ENCODE results near the gene EEF1G.

EEF1G gene

DNA sequence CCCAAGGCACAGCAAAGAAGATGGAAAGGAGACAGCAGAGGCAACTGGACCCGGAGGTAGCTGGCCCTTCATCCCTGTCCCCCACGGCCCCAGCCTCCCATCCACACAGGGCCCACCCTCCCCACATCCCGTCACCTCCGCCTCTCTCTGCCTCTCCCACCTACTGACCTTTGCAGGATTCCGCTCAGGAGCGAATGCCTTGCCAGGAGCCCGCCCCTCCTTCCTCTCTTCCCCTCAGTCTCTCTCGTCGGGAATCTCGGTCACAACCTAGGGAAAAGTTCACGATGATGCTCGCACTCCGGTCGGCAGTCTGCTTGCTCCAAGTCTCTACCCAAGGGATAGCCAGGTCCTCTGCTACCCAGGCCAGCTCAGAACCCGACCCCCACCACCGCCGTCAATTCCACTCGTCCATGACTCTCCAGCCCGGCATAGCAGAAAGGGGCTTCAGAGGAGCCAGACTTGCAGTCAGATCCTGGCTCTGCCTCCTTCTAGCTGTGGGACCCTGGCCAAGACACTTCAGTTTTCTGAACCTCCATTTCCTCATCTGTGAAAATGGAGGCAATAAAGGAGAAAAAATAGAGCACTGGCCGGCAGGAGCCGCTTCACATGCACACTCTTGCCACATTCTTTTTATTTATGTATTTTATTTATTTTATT lies 37.3 kb downstream of the EEF1G start:
- DNase-seq: no peak

DNA sequence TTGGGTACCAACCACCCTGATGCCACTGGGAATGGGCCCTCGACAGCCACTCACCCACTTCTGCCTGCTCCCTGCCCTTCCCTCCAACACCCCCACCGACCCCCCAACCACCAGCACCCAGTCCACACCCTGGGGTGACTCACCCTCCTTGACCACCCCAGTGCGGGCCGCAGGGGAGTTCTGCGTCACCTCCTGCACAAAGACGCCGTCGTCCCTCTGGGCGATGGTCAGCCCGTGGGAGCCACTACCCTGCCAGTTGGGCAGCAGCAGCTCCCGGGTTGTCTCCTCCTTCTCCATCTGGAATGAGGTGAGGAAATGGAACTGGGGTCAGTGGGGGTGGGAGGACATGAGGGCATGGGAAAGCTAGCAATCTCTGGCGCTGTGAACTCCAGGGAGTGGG lies 37.9 kb downstream of the EEF1G start:
- no peak for DNase-seq

DNA sequence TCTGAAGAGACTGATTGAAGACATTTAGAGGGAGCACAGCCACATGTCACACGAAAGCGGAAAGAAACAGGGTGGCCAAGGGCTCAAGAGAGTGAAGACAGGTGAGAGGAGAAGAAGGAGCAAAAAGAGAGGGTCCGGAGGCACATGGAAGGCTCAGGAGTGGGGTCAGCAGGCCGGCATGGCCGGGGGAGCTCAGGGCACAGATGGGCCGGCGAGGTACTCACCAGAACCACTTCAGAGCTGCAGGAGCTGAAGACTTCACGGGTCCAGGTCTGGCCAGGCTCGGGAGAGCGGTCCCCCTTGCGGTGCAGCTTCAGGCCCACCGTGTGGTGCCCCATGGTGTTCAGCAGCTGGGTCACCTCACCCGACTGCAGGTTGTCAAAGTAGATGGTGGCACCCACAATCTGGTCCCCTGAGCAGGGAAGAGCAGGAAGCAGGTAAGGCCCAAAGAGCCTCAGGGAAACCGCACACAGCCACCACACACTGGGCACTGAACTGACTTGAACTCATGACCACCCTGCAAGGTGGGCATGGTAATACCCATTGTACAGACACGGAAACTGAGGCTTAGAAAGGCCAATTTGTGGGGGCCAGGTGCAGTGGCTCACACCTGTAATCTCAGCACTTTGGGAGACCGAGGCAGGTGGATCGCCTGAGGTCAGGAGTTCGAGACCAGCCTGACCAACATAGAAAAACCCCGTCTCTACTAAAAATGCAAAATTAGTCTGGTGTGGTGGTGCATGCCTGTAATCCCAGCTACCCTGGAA lies 38.7 kb downstream of the EEF1G start:
- no peak for DNase-seq

DNA sequence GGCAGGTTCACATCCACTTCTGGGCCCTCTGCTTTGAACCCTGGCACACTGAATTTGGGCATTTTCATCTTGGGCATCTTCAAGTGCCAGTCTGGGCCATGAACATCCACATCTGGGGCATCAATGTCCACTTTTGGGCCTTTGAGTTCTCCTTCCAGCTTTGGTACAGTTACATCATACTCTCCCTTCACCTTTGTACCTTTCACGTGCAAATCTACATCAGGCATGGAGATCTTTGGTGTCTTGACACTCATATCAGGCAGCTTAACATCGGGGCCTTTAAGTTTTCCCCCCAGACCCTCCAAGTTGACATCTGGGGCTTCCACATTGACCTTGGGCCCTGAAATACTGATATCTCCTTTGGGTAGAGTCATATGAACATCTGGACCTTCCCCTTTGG lies 41.6 kb downstream of the EEF1G start:
- DNase-seq: no peak

DNA sequence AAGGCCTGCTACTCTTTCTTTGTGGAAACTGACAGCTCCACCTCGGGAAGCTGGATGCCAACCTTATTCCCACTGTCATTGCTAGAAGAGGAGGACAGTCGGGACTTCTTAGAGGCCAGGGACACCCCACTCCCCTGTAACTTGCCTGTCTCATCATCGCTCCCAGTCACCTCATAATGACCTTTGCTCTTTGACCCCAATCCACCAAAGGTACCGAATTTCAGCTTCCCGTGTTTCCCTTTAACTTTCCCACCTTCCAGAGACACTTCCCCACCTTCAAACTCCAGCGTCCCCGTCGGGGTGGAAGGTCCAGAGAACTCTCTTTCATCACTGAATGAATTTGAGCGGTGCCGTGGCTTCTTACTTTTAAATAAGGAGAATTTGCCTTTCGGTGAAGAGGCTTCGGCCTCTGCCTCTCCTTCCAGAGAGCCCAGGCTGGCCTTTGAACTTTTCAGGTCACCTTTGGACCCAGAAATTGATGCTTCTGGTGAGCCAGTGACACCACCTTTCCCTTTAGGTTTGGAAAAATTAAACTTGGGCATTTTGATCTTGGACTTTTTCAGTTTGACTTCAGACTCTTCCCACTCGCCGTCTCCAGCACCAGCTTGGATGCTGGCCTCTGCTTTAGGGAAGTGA lies 56.8 kb downstream of the EEF1G start:
- DNase-seq: no peak

DNA sequence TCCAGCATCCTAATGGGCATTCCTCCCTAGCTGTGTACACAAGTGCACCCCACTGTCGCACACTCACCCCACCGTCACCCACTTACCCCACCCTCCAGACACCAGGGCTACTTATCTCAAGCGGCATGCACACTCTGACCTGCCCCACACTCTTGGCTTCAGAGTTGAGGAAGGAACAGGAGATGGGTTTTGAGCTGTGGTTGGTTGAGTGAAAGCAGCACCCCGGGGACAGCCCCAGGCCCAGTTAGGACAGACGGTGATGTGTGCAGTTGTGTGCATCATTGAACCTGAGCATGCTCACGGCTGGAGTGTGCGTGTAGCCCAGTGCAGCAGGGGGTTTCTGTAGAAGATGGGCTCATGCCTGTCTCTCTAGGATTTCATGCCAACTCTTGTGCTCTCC lies 59.5 kb downstream of the EEF1G start:
- no peak for DNase-seq

DNA sequence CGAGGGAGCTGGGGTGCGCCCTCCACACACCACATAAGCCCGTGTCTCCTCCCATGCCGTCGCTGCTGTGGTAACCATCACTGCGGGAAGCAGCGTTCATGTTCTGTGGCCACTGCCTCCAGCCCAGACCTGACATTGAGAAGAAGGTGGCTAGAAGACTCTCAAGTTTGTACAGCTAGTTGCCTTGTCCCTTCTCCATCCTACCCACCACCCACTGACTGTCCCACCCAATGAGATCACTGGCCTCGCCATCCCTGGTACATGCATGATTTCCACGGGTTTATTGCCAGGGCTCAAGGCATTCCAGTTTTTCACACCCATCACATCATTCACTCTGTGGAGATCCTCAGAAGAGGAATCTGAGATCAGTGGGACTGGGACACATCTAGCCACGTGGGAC lies 60.1 kb downstream of the EEF1G start:
- no peak for DNase-seq

DNA sequence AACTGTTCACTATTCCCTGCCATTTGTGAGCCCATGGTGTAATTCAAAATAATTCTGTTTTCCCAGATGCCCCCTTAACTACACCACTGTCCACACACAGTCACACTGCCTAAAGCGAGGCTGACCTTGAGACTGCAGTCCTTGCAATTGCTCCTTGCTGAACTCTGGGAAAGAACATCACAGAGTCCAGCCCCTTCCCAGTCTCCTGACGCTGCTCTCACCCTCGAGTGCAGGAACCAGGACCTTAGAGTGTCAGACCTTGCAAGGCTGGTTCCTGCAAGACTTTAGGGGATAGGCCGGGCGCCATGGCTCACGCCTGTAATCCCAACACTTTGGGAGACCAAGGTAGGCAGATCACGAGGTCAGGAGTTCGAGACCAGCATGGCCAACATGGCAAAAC lies 60.7 kb downstream of the EEF1G start:
- no peak for DNase-seq

Measured in NCI-H748 treated with DMSO at 0.1 percent for 48 hours (cell line).